ENCODE data around the gene VPS29.

DNA sequence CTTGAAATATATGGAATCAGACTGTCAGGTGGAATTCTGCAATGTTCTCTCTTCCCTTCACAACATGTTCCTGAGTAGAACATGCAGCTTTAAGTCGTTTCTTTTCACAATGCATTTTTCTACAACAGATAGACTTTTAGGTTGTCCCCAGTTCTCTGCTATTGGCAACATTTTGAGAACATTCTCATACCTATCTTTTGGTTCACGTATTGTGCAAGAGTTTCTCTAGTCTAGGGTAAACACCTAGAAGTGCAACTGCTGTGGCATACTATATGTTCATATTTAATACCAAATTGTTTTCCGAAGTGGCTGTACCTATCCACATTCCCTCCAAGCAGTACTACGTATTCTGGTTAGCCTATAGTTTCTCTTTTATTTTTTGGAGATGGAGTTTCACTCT, 49.1 kb upstream of the VPS29 start:
- TF ChIP-seq EZH2 (IDR thresholded peaks at IDR 0.05; ENCODE audit: insufficient read depth, poor library complexity, severe bottlenecking): no peak
- TF ChIP-seq EZH2phosphoT487 (IDR thresholded peaks at IDR 0.05; ENCODE audit: insufficient read depth, low read depth): no peak
